HG03442 (cell line): ENCODE data around the gene LOX.
A peak's percentile ranks its signal among the peaks of the same experiment; 100 is the strongest.

Experiments
- ATAC-seq: cut with Tn5 transposase; IDR thresholded peaks from one replicate; pipeline ENCODE4 v1.9.1; 2021; ENCODE audit warnings: mild to moderate bottlenecking, moderate library complexity; ENCODE audit not compliant: unreplicated experiment

Gene LOX

GRCh38 chr5:122054266-122054665 lies 23.8 kb downstream of the LOX start:
- ATAC-seq, result no peak

GRCh38 chr5:122053181-122054109 lies 24.6 kb downstream of the LOX start:
- no peak for ATAC-seq

GRCh38 chr5:122051569-122051968 lies 26.5 kb downstream of the LOX start:
- ATAC-seq, result no peak

DNA sequence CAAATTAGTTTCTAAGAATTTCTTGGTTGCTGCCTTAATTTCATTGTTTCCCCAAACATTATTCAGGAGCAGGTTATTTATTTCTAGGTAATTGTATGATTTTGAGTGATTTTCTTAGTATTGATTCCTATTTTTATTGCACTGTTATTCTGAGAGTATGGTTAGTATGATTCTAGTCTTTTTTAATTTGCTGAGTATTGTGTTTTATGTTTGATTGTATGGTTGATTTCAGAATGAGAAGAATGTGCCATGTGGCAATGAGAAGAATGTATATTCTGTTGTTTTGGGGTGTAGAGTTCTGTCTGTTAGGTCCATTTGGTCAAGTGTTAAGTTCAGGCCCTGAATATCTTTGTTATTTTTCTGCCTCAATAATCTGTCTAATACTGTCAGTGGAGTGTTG lies 27.1 kb downstream of the LOX start:
- no peak for ATAC-seq

DNA sequence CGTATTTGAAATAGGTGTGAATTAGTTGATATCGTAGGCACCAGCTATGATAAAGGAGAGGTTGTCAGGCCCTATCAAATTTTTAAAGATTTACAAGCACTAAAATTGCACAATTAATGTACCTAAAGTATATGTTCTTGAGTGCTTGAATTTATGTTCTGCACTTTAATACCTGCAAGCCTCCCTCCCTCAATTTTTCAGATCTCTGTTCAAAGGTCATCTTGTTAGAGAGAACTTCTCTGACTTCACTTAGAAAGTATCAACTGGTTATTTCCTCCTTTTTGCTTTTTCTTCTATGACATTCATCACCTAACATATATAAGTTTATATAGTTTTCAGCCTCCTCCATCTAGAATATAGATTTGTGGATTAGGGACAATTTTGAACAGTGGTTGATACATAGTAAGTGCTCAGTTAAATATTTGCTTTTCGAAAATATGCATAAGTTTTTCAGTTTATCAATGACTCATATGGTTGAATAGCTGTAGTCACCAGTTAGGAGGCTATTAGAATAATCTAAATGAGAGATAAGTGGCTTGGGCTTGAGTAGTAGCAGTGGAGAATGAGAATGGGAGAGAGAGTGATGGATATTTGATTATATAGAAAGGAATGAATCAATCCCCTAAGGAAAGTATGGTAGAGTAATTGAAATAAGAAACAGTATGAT lies 37.3 kb downstream of the LOX start:
- no peak for ATAC-seq

GRCh38 chr5:122036326-122036725 lies 41.7 kb downstream of the LOX start:
- no peak for ATAC-seq

DNA sequence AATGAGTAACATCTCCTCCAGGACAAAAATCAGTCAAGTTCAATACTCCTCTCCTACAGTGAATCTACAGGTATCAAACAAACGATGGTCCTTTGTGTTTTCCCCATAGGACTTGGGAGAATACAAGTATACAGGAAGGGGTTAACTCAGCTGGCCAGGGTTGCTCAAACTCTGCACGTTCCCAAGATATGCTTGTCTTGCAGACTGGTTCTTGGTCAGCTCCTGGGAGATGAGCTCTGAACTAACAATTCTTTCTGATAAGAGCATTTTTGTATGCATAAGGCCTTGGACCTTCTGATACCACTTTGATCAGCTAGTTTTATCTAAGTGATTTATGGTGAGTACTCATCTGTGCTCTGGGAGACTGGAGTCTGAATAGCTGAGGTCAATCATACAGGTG lies 42.1 kb downstream of the LOX start:
- no peak for ATAC-seq

GRCh38 chr5:122031836-122032235 lies 46.2 kb downstream of the LOX start:
- ATAC-seq, result no peak

- no peak for ATAC-seq
These were observed 47.8 kb downstream of the LOX start for GRCh38 chr5:122030251-122030650.

DNA sequence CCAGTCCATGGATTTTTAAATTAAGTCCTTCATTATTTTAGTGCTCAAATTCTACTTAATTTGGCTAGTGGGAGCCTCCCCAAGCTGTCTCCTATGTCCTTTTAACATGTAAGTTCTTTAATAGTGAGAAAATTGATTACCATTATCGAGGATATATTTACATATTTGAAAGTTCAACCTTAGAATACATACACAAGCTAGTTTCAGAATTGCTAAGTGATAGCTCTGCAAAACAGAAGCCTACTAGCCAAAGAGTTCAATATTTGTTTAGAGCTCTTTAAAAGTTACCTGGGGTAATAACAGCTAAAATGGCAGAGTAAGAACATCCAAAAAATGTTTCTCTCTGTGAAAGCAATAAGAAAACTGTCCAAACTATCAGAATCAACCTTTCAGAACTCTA lies 48.2 kb downstream of the LOX start:
- ATAC-seq, result no peak

GRCh38 chr5:122022966-122023365 lies 55.1 kb downstream of the LOX start:
- ATAC-seq, result no peak

DNA sequence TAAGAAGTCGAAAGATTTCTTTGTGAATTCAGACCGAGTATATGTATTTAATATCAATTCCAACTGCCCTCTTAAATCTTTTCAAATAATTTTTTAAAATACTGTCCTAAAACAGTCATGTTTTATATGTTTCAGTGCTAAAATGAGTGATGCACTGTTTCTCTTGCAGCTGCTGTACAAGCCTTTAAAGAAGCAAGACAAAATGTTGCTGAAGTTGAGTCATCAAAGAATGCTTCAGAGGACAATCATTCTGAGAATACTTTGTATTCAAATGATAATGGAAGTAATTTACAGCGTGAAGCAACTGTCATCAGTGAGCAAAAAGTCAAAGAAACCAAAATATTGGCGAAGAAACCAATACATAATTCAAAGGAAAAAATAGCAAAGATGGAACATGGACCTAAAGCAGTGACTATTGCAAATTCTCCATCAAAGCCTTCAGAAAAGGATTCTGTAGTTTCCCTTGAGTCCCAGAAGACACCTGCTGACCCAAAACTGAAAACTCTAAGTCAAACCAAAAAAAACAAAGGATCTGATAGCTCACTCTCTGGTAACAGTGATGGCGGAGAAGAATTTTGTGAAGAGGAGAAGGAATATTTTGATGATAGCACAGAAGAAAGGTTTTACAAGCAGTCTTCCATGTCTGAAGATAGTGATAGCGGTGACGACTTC lies 58.0 kb downstream of the LOX start:
- peak; percentile 74 for ATAC-seq

- ATAC-seq, result no peak
These were observed 62.6 kb downstream of the LOX start for GRCh38 chr5:122015471-122015870.

GRCh38 chr5:122014236-122014935 lies 63.7 kb downstream of the LOX start:
- no peak for ATAC-seq
